CD4-positive, alpha-beta T cell (primary cell): ENCODE measurements around the gene KLHDC2. TPM values are rescaled to one million over a fixed set of nuclear protein-coding genes. Genes with fewer than 3 reads are reported as not detected.
"Not testable (repeated sequence)": the region's sequence is repeated elsewhere in the genome, so short reads cannot be mapped to it uniquely, and the experiment has no call there.

Experiments
- ATAC-seq: fragments of 200-7000 bp; cut with Tn5 transposase; one replicate; pipeline ENCODE4 v1.10.0; 2022; ENCODE audit warnings: mild to moderate bottlenecking; ENCODE audit not compliant: poor library complexity
- CTCF ChIA-PET: fragments of 350-600 bp; sonication (Branson Sonifier 250); formaldehyde crosslinking; loops from one replicate; lab custom pipeline; 2021; ENCODE audit warnings: antibody characterized with exemption, inconsistent platforms; lab: Charles Lee
- POLR2A ChIA-PET: fragments of 350-600 bp; sonication (Branson Sonifier 250); formaldehyde crosslinking; loops from one replicate; lab custom pipeline; 2021; ENCODE audit warnings: antibody characterized with exemption, inconsistent platforms; lab: Charles Lee
- DNase-seq, 14 experiments: peaks; one replicate each; pipeline ENCODE4 v3.0.0-alpha.2; 2013 to 2020; ENCODE audit warnings: mixed read lengths in 2 of 14
- H3K27ac ChIP-seq, 2 donors: one replicate each; pipeline versions ENCODE4 v1.5.1 to v1.7.0; 2013; ENCODE audit warnings: low read length in 2 of 2, low read depth in 1 of 2, mild to moderate bottlenecking in 1 of 2
- H3K27me3 ChIP-seq, 2 experiments: 1 replicate in 1 of 2; 2 replicates in 1 of 2; pipeline versions ENCODE4 v1.6.1 to v1.7.0; 2013; ENCODE audit warnings: low read length in 2 of 2, control low read depth in 1 of 2, mild to moderate bottlenecking in 1 of 2, moderate library complexity in 1 of 2; ENCODE audit not compliant: insufficient read depth in 2 of 2, control insufficient read depth in 1 of 2
- H3K36me3 ChIP-seq: one replicate; pipeline ENCODE4 v1.6.1; 2013; ENCODE audit warnings: low read length, control low read depth; ENCODE audit not compliant: insufficient read depth
- H3K4me1 ChIP-seq: one replicate; pipeline ENCODE4 v1.6.1; 2013; ENCODE audit warnings: low read length, control low read depth; ENCODE audit not compliant: insufficient read depth
- H3K4me3 ChIP-seq: one replicate; pipeline ENCODE4 v1.5.1; 2013; ENCODE audit warnings: mild to moderate bottlenecking, low read length, moderate library complexity
- H3K9me3 ChIP-seq, 2 experiments: 1 replicate in 1 of 2; 2 replicates in 1 of 2; pipeline versions ENCODE4 v1.6.1 to v1.7.0; 2013; ENCODE audit warnings: low read length in 2 of 2, mild to moderate bottlenecking in 2 of 2, control low read depth in 1 of 2, moderate library complexity in 1 of 2; ENCODE audit not compliant: control insufficient read depth in 1 of 2, insufficient read depth in 1 of 2
- H3K27ac Mint-ChIP-seq: one replicate; pipeline ENCODE4 v1.8.0; 2020; ENCODE audit warnings: mixed read lengths
- H3K27me3 Mint-ChIP-seq: one replicate; pipeline ENCODE4 v1.8.0; 2021; ENCODE audit warnings: mixed read lengths
- H3K36me3 Mint-ChIP-seq: one replicate; pipeline ENCODE4 v1.8.0; 2021; ENCODE audit warnings: low read depth, mixed read lengths
- H3K4me1 Mint-ChIP-seq: one replicate; pipeline ENCODE4 v1.8.0; 2021; ENCODE audit warnings: low read depth, mixed read lengths
- H3K4me3 Mint-ChIP-seq: one replicate; pipeline ENCODE4 v1.8.0; 2020; ENCODE audit warnings: mild to moderate bottlenecking, mixed read lengths
- H3K9me3 Mint-ChIP-seq: one replicate; pipeline ENCODE4 v1.8.0; 2020; ENCODE audit warnings: mixed read lengths
- intact Hi-C, 2 experiments: fragments of 100-400 bp; cut with DNase I in 1 of 2; cut with micrococcal nuclease in 1 of 2; formaldehyde crosslinking; loops; one replicate each; pipeline versions ENCODE4 v1.15.1 to v1.9.0; 2023 to 2025; cut with DNase I, micrococcal nuclease
- total RNA-seq, 174 experiments: library from RNA in 2 of 174; stranded (reverse) in 2 of 174; gene quantifications; one replicate each; pipeline ENCODE4 v1.2.3 and lab custom pipeline; 2021 to 2026
- TF ChIP-seq, protein P1 (sequence below): fragments of 200-600 bp; IDR thresholded peaks from one replicate; pipeline ENCODE4 v1.8.0; 2022; ENCODE audit warnings: antibody characterized with exemption, mild to moderate bottlenecking

The KLHDC2 gene
- total RNA-seq, 2 experiments from 2014 or later = 142 to 143 TPM

DNA sequence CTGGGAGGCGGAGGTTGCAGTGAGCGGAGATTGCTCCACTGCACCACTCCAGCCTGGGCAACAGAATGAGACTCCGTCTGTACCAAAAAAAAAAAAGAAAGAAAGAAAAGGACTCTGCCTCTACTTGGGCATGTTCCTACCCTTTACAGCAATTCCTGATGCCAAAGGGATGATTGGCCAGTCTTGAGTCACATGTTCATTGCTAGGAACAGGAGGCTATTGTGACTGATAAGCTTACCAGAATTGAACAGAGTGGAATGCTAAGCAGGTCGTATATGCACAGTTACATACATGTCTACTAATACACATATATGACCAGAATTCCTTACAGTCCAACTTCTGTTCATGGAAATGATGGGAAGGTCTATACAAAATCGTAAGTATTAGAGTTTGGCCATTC, 40.8 kb upstream of the KLHDC2 start:
- Histone ChIP-seq H3K4me1 (no peaks in the 10 kb centered on the region), H3K4me3 (no peak overlapping the region), H3K27me3 (no peaks in the 10 kb centered on the region), H3K9me3 (no peaks in the 10 kb centered on the region), H3K36me3 (peaks cover 8% of the 10 kb centered on the region), H3K27ac (no peak overlapping the region)
- H3K4me1 Mint-ChIP-seq = no peaks in the 10 kb centered on the region
- ATAC-seq = no peak
- DNase-seq = no peak
- POLR2A ChIA-PET = no interaction called here
- CTCF ChIA-PET = no interaction called here
- peaks cover 61% of the 10 kb centered on the region for H3K36me3 Mint-ChIP-seq
- TF ChIP-seq, protein P1, sequence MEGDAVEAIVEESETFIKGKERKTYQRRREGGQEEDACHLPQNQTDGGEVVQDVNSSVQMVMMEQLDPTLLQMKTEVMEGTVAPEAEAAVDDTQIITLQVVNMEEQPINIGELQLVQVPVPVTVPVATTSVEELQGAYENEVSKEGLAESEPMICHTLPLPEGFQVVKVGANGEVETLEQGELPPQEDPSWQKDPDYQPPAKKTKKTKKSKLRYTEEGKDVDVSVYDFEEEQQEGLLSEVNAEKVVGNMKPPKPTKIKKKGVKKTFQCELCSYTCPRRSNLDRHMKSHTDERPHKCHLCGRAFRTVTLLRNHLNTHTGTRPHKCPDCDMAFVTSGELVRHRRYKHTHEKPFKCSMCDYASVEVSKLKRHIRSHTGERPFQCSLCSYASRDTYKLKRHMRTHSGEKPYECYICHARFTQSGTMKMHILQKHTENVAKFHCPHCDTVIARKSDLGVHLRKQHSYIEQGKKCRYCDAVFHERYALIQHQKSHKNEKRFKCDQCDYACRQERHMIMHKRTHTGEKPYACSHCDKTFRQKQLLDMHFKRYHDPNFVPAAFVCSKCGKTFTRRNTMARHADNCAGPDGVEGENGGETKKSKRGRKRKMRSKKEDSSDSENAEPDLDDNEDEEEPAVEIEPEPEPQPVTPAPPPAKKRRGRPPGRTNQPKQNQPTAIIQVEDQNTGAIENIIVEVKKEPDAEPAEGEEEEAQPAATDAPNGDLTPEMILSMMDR = no peak
- H3K4me3 Mint-ChIP-seq = no peak overlapping the region
- no peaks in the 10 kb centered on the region for H3K9me3 Mint-ChIP-seq
- H3K27me3 Mint-ChIP-seq = no peaks in the 10 kb centered on the region
- intact Hi-C loops = no loop called here
- no peak overlapping the region for H3K27ac Mint-ChIP-seq

DNA sequence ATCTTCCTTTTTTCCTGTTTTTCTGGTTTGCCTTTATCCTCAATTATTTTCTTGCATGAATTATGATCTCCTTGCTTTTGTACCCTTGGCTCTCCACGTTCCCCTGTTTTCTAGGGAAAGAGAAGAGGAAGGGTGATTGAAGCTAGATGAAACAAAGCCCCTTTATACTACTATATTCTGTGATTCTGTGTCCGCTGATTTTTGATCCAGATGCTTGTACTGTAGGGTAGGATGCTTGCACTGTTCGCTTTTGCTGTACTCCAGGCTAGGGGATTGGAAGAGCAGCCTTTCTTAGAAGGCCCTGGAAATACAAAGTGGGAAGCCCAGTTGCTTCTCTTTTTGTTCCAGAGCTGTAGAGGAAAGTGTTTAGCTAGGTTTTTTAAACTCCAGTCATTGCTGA, 35.1 kb upstream of the KLHDC2 start:
- peaks cover 6% of the 10 kb centered on the region for H3K36me3 ChIP-seq
- no peak overlapping the region for H3K4me3 Mint-ChIP-seq
- no peaks in the 10 kb centered on the region for H3K4me1 ChIP-seq
- intact Hi-C loops = no loop called here
- no peaks in the 10 kb centered on the region for H3K27me3 Mint-ChIP-seq
- H3K4me1 Mint-ChIP-seq = no peaks in the 10 kb centered on the region
- no peak for ATAC-seq
- no peak overlapping the region for H3K4me3 ChIP-seq
- DNase-seq = no peak
- ChIA-PET POLR2A (no interaction called here), CTCF (no interaction called here)
- no peaks in the 10 kb centered on the region for H3K9me3 ChIP-seq
- no peaks in the 10 kb centered on the region for H3K27me3 ChIP-seq
- peaks cover 50% of the 10 kb centered on the region for H3K36me3 Mint-ChIP-seq
- no peaks in the 10 kb centered on the region for H3K9me3 Mint-ChIP-seq
- H3K27ac ChIP-seq = no peak overlapping the region
- TF ChIP-seq, protein P1 = no peak
- no peak overlapping the region for H3K27ac Mint-ChIP-seq

DNA sequence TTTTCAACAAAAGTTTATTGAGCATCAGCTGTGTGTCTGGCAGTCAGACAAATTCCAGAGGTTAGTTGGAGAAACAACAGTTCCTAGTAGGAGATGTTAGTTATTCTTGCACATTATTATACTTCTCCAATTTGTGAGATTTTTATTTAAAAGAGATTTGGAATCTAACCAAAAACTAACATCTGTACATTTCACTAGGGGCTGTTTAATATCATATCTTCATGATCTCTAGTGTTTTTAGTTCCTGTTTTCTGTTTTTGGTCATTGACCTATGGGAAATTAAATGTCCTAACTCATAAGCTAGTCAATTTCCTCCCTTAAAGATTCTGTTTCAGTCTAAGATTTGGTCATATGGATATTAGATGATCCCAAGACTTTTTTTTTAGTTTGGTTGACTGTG, 34.1 kb upstream of the KLHDC2 start:
- Mint-ChIP-seq H3K27me3 (no peaks in the 10 kb centered on the region), H3K4me3 (no peak overlapping the region), H3K4me1 (no peaks in the 10 kb centered on the region), H3K27ac (no peak overlapping the region), H3K36me3 (peaks cover 46% of the 10 kb centered on the region), H3K9me3 (no peaks in the 10 kb centered on the region)
- no peak for DNase-seq
- Histone ChIP-seq H3K36me3 (peaks cover 6% of the 10 kb centered on the region), H3K4me1 (no peaks in the 10 kb centered on the region), H3K4me3 (no peak overlapping the region), H3K9me3 (no peaks in the 10 kb centered on the region), H3K27me3 (no peaks in the 10 kb centered on the region), H3K27ac (no peak overlapping the region)
- ATAC-seq = no peak
- CTCF ChIA-PET = no interaction called here
- POLR2A ChIA-PET = interaction anchor here (0.6 kb wide), 1 partner anchor 460 kb away, joined by 4 read pairs; no protein-coding TSS in a partner anchor
- TF ChIP-seq, protein P1 = no peak
- intact Hi-C loops = no loop called here

DNA sequence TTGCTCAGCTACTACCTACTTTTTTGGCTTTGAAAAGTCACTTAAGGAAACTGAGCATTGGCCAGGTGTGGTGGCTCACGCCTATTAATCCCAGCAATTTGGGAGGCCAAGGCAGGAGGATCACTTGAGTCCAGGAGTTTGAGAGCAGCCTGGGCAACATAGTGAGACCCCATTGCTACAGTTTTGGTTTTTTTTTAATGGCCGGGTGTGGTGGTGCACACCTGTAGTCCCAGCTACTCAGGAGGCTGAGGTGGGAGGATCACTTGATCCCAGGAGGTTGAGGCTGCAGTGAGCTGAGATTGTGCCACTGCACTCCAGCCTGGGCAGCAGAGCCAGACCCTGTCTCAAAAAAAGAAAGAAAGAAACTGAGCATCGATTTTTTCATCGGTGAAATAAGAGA, 32.3 kb upstream of the KLHDC2 start:
- POLR2A ChIA-PET = interaction anchor here (0.6 kb wide), 1 partner anchor 61 kb away, joined by 4 read pairs; no protein-coding TSS in a partner anchor
- H3K4me3 ChIP-seq, H3K36me3 ChIP-seq, H3K27ac Mint-ChIP-seq, H3K27me3 ChIP-seq, H3K4me1 ChIP-seq, H3K4me1 Mint-ChIP-seq, H3K9me3 Mint-ChIP-seq, DNase-seq, intact Hi-C loops, H3K27me3 Mint-ChIP-seq, CTCF ChIA-PET, H3K27ac ChIP-seq, ATAC-seq, H3K4me3 Mint-ChIP-seq, H3K9me3 ChIP-seq: not testable (repeated sequence)
- H3K36me3 Mint-ChIP-seq = peaks cover 47% of the 10 kb centered on the region
